T-helper 2 cell treated with Interferon-gamma antibody and Interleukin-4, amounts not matched to agents 5 μg/mL and 100 μg/mL, for 36 hours (primary cell): Measurements from ENCODE around the gene SCYGR3.

Experiments used
- DNase-seq: peaks from one replicate; pipeline ENCODE4 v3.0.0; 2021; ENCODE audit warnings: low spot score
- H3K27ac Mint-ChIP-seq: one replicate; pipeline ENCODE4 v1.8.0; 2021; ENCODE audit warnings: mild to moderate bottlenecking, mixed read lengths
- H3K27me3 Mint-ChIP-seq: one replicate; pipeline ENCODE4 v1.8.0; 2021; ENCODE audit warnings: low read depth, mixed read lengths
- H3K36me3 Mint-ChIP-seq: one replicate; pipeline ENCODE4 v1.8.0; 2021; ENCODE audit warnings: low read depth, mixed read lengths
- H3K4me1 Mint-ChIP-seq: one replicate; pipeline ENCODE4 v1.8.0; 2021; ENCODE audit warnings: low read depth, mixed read lengths
- H3K4me3 Mint-ChIP-seq: one replicate; pipeline ENCODE4 v1.8.0; 2022; ENCODE audit warnings: mild to moderate bottlenecking, moderate library complexity, mixed read lengths
- H3K9me3 Mint-ChIP-seq: one replicate; pipeline ENCODE4 v1.8.0; 2021; ENCODE audit warnings: mixed read lengths

SCYGR3 gene

DNA sequence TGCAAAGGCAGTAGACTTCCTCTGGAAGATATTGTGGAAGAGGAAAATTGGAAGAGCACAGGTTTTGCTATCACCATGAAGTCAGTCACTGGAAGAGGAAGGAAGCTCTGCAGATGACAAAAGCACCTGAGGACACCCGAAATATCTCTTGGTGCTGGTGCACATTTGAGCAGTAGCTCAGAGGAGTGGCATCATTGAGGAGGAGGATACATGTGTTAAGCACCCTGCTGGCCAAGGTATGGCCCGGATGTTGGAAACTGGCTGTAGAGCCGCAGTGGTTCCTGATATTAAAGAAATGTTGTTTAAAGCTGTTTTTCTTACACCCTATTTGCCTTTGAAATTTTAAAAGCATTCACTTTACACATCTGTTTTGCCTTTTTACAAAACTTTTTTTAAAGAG lies 48.6 kb downstream of the SCYGR3 start:
- no peaks in the 10 kb centered on the region for H3K27me3 Mint-ChIP-seq
- DNase-seq, result no peak
- H3K27ac Mint-ChIP-seq, result no peak overlapping the region
- no peak overlapping the region for H3K4me3 Mint-ChIP-seq
- H3K9me3 Mint-ChIP-seq, result no peaks in the 10 kb centered on the region
- no peaks in the 10 kb centered on the region for H3K4me1 Mint-ChIP-seq
- peaks cover 2% of the 10 kb centered on the region for H3K36me3 Mint-ChIP-seq

DNA sequence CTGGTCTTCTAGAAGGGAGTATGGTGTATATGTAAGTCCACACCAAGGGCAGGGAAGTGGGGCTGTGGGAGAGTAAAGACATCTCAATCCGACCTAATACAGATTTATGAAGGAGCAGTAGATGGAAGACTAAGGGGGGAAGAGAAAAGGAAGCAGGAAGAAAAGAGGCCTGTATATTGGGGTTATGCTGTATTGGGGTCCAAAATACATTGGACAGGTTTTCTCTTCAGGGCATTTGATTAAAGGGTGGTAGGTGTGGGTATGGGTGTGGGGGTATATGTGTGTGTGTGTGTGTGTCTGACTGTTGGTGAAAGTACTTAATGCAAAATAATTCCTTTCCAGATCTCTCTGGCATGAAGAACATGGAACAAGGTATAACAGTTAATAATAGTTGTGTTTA lies 49.6 kb downstream of the SCYGR3 start:
- no peaks in the 10 kb centered on the region for H3K27me3 Mint-ChIP-seq
- no peaks in the 10 kb centered on the region for H3K9me3 Mint-ChIP-seq
- H3K4me1 Mint-ChIP-seq, result no peaks in the 10 kb centered on the region
- H3K4me3 Mint-ChIP-seq, result no peak overlapping the region
- H3K36me3 Mint-ChIP-seq, result peaks cover 2% of the 10 kb centered on the region
- no peak for DNase-seq
- no peak overlapping the region for H3K27ac Mint-ChIP-seq
